HG03064 (cell line): ENCODE measurements around the gene CRIP2.

Experiments
- ATAC-seq: cut with Tn5 transposase; IDR thresholded peaks from one replicate; pipeline ENCODE4 v1.9.1; 2021; ENCODE audit warnings: low read depth; ENCODE audit not compliant: unreplicated experiment

Gene CRIP2

GRCh38 chr14:105474483-105475268, at the start of gene CRIP2:
Gene CRIP2, plus strand, starts transcription at chr14:105474821. Its CDS starts 42 bp downstream, at chr14:105474863.
- ATAC-seq = no peak

GRCh38 chr14:105424861-105425260, 49.8 kb upstream of the CRIP2 start:
- ATAC-seq = no peak

- ATAC-seq = no peak
Measured at GRCh38 chr14:105425823-105426247, 48.8 kb upstream of the CRIP2 start.

- ATAC-seq = no peak
Measured at GRCh38 chr14:105426416-105427130, 48.0 kb upstream of the CRIP2 start.

GRCh38 chr14:105427412-105427811, 47.2 kb upstream of the CRIP2 start:
- ATAC-seq = no peak

- no peak for ATAC-seq
Measured at GRCh38 chr14:105427936-105428485, 46.6 kb upstream of the CRIP2 start.

GRCh38 chr14:105430042-105430441, 44.6 kb upstream of the CRIP2 start:
- no peak for ATAC-seq

GRCh38 chr14:105430565-105430964, 44.1 kb upstream of the CRIP2 start:
- no peak for ATAC-seq

GRCh38 chr14:105431256-105431655, 43.4 kb upstream of the CRIP2 start:
- ATAC-seq = no peak

GRCh38 chr14:105432657-105433056, 42.0 kb upstream of the CRIP2 start:
- ATAC-seq = no peak

- no peak for ATAC-seq
Measured at GRCh38 chr14:105433161-105433605, 41.4 kb upstream of the CRIP2 start.

GRCh38 chr14:105436402-105436801, 38.2 kb upstream of the CRIP2 start:
- ATAC-seq = no peak

- no peak for ATAC-seq
Measured at GRCh38 chr14:105436891-105437722, 37.5 kb upstream of the CRIP2 start.

- no peak for ATAC-seq
Measured at GRCh38 chr14:105437723-105438500, 36.7 kb upstream of the CRIP2 start.

GRCh38 chr14:105439179-105439578, 35.4 kb upstream of the CRIP2 start:
- ATAC-seq = no peak

GRCh38 chr14:105439710-105440553, 34.7 kb upstream of the CRIP2 start:
- no peak for ATAC-seq

GRCh38 chr14:105440554-105440900, 34.1 kb upstream of the CRIP2 start:
- ATAC-seq = no peak

- no peak for ATAC-seq
Measured at GRCh38 chr14:105440992-105441391, 33.6 kb upstream of the CRIP2 start.

GRCh38 chr14:105442125-105442524, 32.5 kb upstream of the CRIP2 start:
- no peak for ATAC-seq
